Activated CD8-positive, alpha-beta T cell treated with anti-CD3 and anti-CD28 coated beads for 36 hours (primary cell): ENCODE results near the gene MTIF3. TPM values are rescaled to one million over a fixed set of nuclear protein-coding genes. Genes with fewer than 3 reads are reported as not detected.

Source experiments
- ATAC-seq: fragments of 200-7000 bp; cut with Tn5 transposase; one replicate; pipeline ENCODE4 v1.10.0; 2021; ENCODE audit warnings: mild to moderate bottlenecking, moderate library complexity
- CTCF ChIA-PET: fragments of 350-600 bp; sonication (Branson Sonifier 250); formaldehyde crosslinking; loops from one replicate; lab custom pipeline; 2021; ENCODE audit warnings: antibody characterized with exemption; lab: Charles Lee
- POLR2A ChIA-PET: fragments of 350-600 bp; sonication (Branson Sonifier 250); formaldehyde crosslinking; loops from one replicate; lab custom pipeline; 2021; ENCODE audit warnings: antibody characterized with exemption; lab: Charles Lee
- DNase-seq: peaks from one replicate; pipeline ENCODE4 v3.0.0-alpha.2; 2020
- H3K27ac Mint-ChIP-seq: one replicate; pipeline ENCODE4 v1.8.0; 2021; ENCODE audit warnings: mild to moderate bottlenecking, mixed read lengths
- H3K27me3 Mint-ChIP-seq: one replicate; pipeline ENCODE4 v1.8.0; 2021; ENCODE audit warnings: mixed read lengths
- H3K36me3 Mint-ChIP-seq: one replicate; pipeline ENCODE4 v1.8.0; 2021; ENCODE audit warnings: low read depth, mixed read lengths
- H3K4me1 Mint-ChIP-seq: one replicate; pipeline ENCODE4 v1.8.0; 2021; ENCODE audit warnings: low read depth, mixed read lengths
- H3K4me3 Mint-ChIP-seq: one replicate; pipeline ENCODE4 v1.8.0; 2021; ENCODE audit warnings: mild to moderate bottlenecking, moderate library complexity, mixed read lengths
- H3K9me3 Mint-ChIP-seq: one replicate; pipeline ENCODE4 v1.8.0; 2021; ENCODE audit warnings: mixed read lengths
- CTCF ChIP-seq: fragments of 200-600 bp; IDR thresholded peaks from one replicate; pipeline ENCODE4 v1.8.0; 2022; ENCODE audit warnings: antibody characterized with exemption, mild to moderate bottlenecking
- intact Hi-C: fragments of 100-400 bp; cut with micrococcal nuclease; formaldehyde crosslinking; loops from one replicate; pipeline ENCODE4 v1.10.0; 2022
- total RNA-seq, 2 experiments: library from RNA; stranded (reverse); gene quantifications; one replicate each; pipeline ENCODE4 v1.2.3, GENCODE V29; 2021

Gene MTIF3
- total RNA-seq, 2 experiments from 2014 or later: 28.0 to 29.6 TPM

DNA sequence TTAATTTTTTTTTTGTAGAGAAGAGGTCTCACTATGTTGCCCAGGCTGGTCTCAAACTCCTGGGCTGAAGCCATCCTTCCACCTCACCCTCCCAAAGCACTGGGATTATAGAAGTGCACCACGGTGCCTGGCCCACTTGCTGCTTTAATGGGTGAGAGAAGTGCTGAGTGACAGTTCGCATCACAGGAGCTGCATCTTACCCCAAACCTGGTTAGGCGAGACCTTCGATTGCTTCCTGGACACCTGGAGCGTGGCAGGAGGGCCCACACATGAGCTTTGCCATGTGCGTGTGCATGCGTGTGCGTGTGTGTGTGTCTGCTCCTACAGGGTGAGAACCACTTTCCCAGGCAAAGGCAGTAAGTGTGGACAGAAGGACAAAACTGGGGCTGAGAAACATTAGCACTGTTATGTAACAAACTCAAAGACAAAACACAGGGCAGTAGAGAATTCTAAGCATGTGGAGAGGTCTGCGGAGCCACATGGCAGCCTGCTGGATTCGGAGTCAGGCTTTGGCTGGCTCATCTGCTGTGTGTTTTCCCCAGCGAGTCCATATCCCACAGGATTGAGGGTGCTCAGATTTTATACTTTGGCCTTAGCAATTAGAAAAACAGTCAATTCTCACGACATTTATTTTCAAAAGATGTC, 11.7 kb upstream of the MTIF3 start:
- TF ChIP-seq CTCF: no peak
- Mint-ChIP-seq H3K4me3 (no peak overlapping the region), H3K9me3 (no peaks in the 10 kb centered on the region), H3K4me1 (no peaks in the 10 kb centered on the region), H3K27ac (no peak overlapping the region), H3K36me3 (no peaks in the 10 kb centered on the region), H3K27me3 (no peaks in the 10 kb centered on the region)
- intact Hi-C loops: no loop called here
- ChIA-PET CTCF (interaction anchor here (1.2 to 1.3 kb wide), 2 partner anchors 71 to 100 kb away, joined by 3 read pairs; no protein-coding TSS in a partner anchor), POLR2A (no interaction called here)
- ATAC-seq (no peak), DNase-seq (no peak)

DNA sequence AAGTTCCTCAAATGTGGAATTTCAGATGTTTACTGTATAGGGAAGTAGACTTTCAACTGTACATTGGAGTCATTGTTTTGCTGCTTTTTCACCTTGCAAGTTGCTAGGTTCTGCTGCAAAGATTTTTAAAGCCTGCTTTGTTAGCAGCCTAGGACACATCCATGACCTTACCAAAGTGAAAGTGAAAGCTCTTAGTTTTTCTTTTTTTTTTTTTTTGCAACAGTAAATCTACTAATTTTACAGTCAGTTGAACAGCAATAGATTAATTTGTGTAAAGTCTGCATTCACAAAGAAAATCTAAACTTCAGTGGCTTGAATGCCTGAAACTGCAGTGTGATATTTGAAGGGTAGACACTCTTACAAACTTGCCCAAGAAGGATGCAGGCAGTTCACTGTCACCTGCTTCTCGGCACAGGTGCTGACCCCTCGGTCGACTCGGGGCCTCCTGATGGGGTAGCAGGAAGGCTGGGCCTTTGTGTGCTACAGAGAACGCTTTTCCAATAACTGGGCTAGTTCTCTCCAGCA, 5.0 kb upstream of the MTIF3 start:
- ATAC-seq: peak; percentile 66
- H3K27ac Mint-ChIP-seq: peak overlapping the region; percentile 97
- no peaks in the 10 kb centered on the region for H3K27me3 Mint-ChIP-seq
- no peak for TF ChIP-seq CTCF
- CTCF ChIA-PET: interaction anchor here (0.8 to 1.7 kb wide), 9 partner anchors 22 to 375 kb away, joined by 3 to 7 read pairs (median 4); partner anchors contain the start of gene RASL11A
- H3K9me3 Mint-ChIP-seq: no peaks in the 10 kb centered on the region
- peaks cover 22% of the 10 kb centered on the region for H3K4me1 Mint-ChIP-seq
- POLR2A ChIA-PET: interaction anchor here (0.8 to 1.5 kb wide), 5 partner anchors 10 to 165 kb away, joined by 3 to 7 read pairs (median 6); partner anchors contain the start of gene LNX2
- no peaks in the 10 kb centered on the region for H3K36me3 Mint-ChIP-seq
- DNase-seq: peak; percentile 38
- intact Hi-C loops: loop anchor here (10.0 kb wide), 1 partner anchor 169 kb away; the partner anchor contains the start of genes LNX2 and POLR1D
- peak overlapping the region; percentile 76 for H3K4me3 Mint-ChIP-seq

DNA sequence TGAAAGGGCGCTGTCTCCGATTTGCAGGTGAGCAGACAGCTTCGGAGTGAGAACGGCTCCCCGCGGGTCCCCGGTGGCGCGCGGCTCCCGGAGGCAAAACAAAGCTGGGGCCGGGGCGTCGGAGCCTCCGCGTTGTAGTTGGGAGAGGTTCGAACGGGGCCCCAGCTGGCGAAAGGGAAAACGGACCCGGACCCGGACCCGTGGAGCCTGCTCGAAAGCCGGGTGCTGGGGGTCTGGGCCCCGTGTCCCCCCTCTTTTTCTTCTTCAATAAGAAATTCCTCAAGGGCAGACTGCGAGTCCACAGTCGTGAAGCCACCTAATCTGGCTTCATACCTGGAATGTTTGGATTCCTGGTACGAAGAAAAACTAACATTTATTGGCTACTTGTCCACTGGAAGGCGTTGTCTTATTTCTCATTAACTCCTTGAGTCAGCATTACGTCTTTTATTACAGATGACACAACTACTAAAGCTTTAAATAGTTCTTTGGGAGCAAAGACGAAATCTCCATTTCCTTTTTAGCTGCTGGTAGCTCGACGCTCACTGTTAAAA, 632 bp upstream of the MTIF3 start:
- DNase-seq: no peak
- H3K27me3 Mint-ChIP-seq: no peaks in the 10 kb centered on the region
- intact Hi-C loops: loop anchor here (2.0 to 10.0 kb wide), 2 partner anchors 24 to 174 kb away; partner anchors contain the start of genes LNX2 and POLR1D
- peaks cover 45% of the 10 kb centered on the region for H3K4me1 Mint-ChIP-seq
- no peak for ATAC-seq
- peaks cover 9% of the 10 kb centered on the region for H3K36me3 Mint-ChIP-seq
- CTCF ChIA-PET: interaction anchor here (0.9 to 5.4 kb wide), 5 partner anchors 25 to 166 kb away, joined by 3 to 35 read pairs (median 4); partner anchors contain the start of gene GTF3A
- no peak for TF ChIP-seq CTCF
- peak overlapping the region; percentile 98 for H3K27ac Mint-ChIP-seq
- no peaks in the 10 kb centered on the region for H3K9me3 Mint-ChIP-seq
- peak overlapping the region; percentile 82 for H3K4me3 Mint-ChIP-seq
- POLR2A ChIA-PET: interaction anchor here (1.0 to 6.3 kb wide), 4 partner anchors 18 to 30 kb away, joined by 3 to 71 read pairs (median 3); partner anchors contain the start of gene GTF3A

DNA sequence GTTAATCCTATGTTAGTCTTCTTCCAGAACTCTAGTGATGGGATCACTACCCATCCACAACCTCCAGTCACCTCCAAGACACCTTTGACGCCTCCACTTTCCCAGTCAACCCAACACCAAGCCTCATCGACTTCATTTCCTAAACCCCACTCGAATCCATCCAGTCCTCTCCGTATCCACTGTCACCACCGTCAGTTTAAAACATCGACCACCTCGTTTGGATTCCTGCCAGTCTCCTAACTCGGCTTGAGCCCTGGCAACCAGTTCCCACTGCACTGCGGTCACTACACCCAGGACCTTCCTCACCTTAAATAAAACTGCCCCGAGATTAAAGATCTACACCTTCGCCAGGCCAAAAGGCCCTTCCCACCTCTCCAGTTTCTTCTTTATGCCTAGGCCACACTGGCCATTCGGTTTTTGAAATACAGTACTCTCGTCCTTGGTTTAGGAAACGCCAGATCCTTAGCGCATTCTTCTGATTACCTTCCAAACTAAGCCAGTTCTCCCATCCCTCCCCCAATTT, 1.2 kb downstream of the MTIF3 start:
- intact Hi-C loops: no loop called here
- CTCF ChIA-PET: interaction anchor here (0.8 to 5.4 kb wide), 2 partner anchors 10 to 23 kb away, joined by 3 to 35 read pairs; partner anchors contain the start of gene GTF3A
- peaks cover 45% of the 10 kb centered on the region for H3K4me1 Mint-ChIP-seq

More for the DNA sequence above, 1.2 kb downstream of the MTIF3 start:
- ATAC-seq: no peak
- no peak for DNase-seq
- TF ChIP-seq CTCF: no peak
- H3K27ac Mint-ChIP-seq: peak overlapping the region; percentile 98
- no peaks in the 10 kb centered on the region for H3K9me3 Mint-ChIP-seq
- no peaks in the 10 kb centered on the region for H3K27me3 Mint-ChIP-seq
- POLR2A ChIA-PET: interaction anchor here (1.1 to 6.3 kb wide), 6 partner anchors 14 to 171 kb away, joined by 3 to 71 read pairs (median 5); partner anchors contain the start of genes GTF3A and LNX2
- peak overlapping the region; percentile 82 for H3K4me3 Mint-ChIP-seq
- H3K36me3 Mint-ChIP-seq: peaks cover 11% of the 10 kb centered on the region
